ENCODE results near the gene GINS2.

- no peak for TF ChIP-seq POLR2A (IDR thresholded peaks at IDR 0.05)
- TF ChIP-seq, protein P1, sequence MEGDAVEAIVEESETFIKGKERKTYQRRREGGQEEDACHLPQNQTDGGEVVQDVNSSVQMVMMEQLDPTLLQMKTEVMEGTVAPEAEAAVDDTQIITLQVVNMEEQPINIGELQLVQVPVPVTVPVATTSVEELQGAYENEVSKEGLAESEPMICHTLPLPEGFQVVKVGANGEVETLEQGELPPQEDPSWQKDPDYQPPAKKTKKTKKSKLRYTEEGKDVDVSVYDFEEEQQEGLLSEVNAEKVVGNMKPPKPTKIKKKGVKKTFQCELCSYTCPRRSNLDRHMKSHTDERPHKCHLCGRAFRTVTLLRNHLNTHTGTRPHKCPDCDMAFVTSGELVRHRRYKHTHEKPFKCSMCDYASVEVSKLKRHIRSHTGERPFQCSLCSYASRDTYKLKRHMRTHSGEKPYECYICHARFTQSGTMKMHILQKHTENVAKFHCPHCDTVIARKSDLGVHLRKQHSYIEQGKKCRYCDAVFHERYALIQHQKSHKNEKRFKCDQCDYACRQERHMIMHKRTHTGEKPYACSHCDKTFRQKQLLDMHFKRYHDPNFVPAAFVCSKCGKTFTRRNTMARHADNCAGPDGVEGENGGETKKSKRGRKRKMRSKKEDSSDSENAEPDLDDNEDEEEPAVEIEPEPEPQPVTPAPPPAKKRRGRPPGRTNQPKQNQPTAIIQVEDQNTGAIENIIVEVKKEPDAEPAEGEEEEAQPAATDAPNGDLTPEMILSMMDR (IDR thresholded peaks at IDR 0.05), result no peak
Measured at GRCh38 chr16:85659336-85659735, 29.4 kb downstream of the GINS2 start.

Data from adrenal gland (tissue), 5 donors.